Muscle of back (tissue), 11 donors: ENCODE measurements around the gene KRTAP10-3. TPM values are rescaled to one million over a fixed set of nuclear protein-coding genes. Genes with fewer than 3 reads are reported as not detected.

Source experiments
- DNase-seq, 3 donors: peaks; one replicate each; pipeline versions ENCODE4 v3.0.0 to v3.0.0-alpha.2; 2013
- polyA plus RNA-seq, 10 donors: library from polyadenylated mRNA; unstranded; fragments of 120-200 nt; gene quantifications; one replicate each; pipeline ENCODE4 v1.2.1, GENCODE V29; 2013; ENCODE audit not compliant: insufficient read length in 10 of 10

KRTAP10-3 gene
- polyA plus RNA-seq, 10 donors = not detected

- no peak for DNase-seq
Observed at GRCh38 chr21:44530221-44530902, 28.2 kb downstream of the KRTAP10-3 start.

GRCh38 chr21:44529503-44530125, 29.0 kb downstream of the KRTAP10-3 start:
- no peak for DNase-seq

GRCh38 chr21:44529011-44529421, 29.6 kb downstream of the KRTAP10-3 start:
- no peak for DNase-seq

- no peak for DNase-seq
Observed at GRCh38 chr21:44528634-44528995, 30.0 kb downstream of the KRTAP10-3 start.

- DNase-seq = no peak
Observed at GRCh38 chr21:44527983-44528633, 30.5 kb downstream of the KRTAP10-3 start.

- DNase-seq = no peak
Observed at GRCh38 chr21:44527156-44527982, 31.2 kb downstream of the KRTAP10-3 start.

GRCh38 chr21:44526096-44526997, 32.2 kb downstream of the KRTAP10-3 start:
- no peak for DNase-seq

- DNase-seq = no peak
Observed at GRCh38 chr21:44525391-44526095, 33.1 kb downstream of the KRTAP10-3 start.

- no peak for DNase-seq
Observed at GRCh38 chr21:44524414-44525371, 33.9 kb downstream of the KRTAP10-3 start.

- no peak for DNase-seq
Observed at GRCh38 chr21:44523567-44524413, 34.8 kb downstream of the KRTAP10-3 start.

GRCh38 chr21:44522753-44523204, 35.8 kb downstream of the KRTAP10-3 start:
- DNase-seq = no peak

- no peak for DNase-seq
Observed at GRCh38 chr21:44521928-44522752, 36.5 kb downstream of the KRTAP10-3 start.

GRCh38 chr21:44521301-44521927, 37.2 kb downstream of the KRTAP10-3 start:
- DNase-seq = no peak

GRCh38 chr21:44520326-44521300, 38.0 kb downstream of the KRTAP10-3 start:
- no peak for DNase-seq
